NB4 (cell line): ENCODE data around the gene ITPR2.

Experiments
- DNase-seq: peaks from one replicate; pipeline ENCODE4 v3.0.0; 2010; ENCODE audit warnings: low read depth
- H3K4me3 ChIP-seq: one replicate; pipeline ENCODE4 v1.5.1; 2011; ENCODE audit warnings: mild to moderate bottlenecking, low read depth, low read length, moderate library complexity
- CTCF ChIP-seq: IDR thresholded peaks from one replicate; pipeline ENCODE4 v1.5.1; 2012; ENCODE audit warnings: low read depth, low read length
- MAX ChIP-seq: IDR thresholded peaks from 2 replicates; pipeline ENCODE4 v1.6.1; 2011; ENCODE audit warnings: low read depth, low read length
- MYC ChIP-seq: IDR thresholded peaks from 2 replicates; pipeline ENCODE4 v1.6.1; 2011; ENCODE audit warnings: low read depth, low read length
- POLR2A ChIP-seq: IDR thresholded peaks from 2 replicates; pipeline ENCODE4 v1.6.1; 2011; ENCODE audit warnings: mild to moderate bottlenecking; ENCODE audit not compliant: insufficient read length; ENCODE audit errors: extremely low read depth

The ITPR2 gene

GRCh38 chr12:26473291-26473690 is 359.7 kb downstream of the ITPR2 start:
- TF ChIP-seq CTCF (no peak), MYC (peak; percentile 92), MAX (peak; percentile 91), POLR2A (no peak)
- no peak overlapping the region for H3K4me3 ChIP-seq
- peak; percentile 99 for DNase-seq

GRCh38 chr12:26471560-26471959 is 361.4 kb downstream of the ITPR2 start:
- DNase-seq = peak; percentile 98
- TF ChIP-seq MYC (peak; percentile 83), CTCF (peak; percentile 34), MAX (peak; percentile 79), POLR2A (no peak)
- H3K4me3 ChIP-seq = no peak overlapping the region

GRCh38 chr12:26469421-26470180 is 363.4 kb downstream of the ITPR2 start:
- TF ChIP-seq POLR2A = no peak
- TF ChIP-seq MAX = no peak
- TF ChIP-seq CTCF = no peak
- no peak for TF ChIP-seq MYC
- no peak for DNase-seq

GRCh38 chr12:26467351-26467750 is 365.6 kb downstream of the ITPR2 start:
- H3K4me3 ChIP-seq = no peak overlapping the region
- no peak for DNase-seq
- TF ChIP-seq MAX (no peak), MYC (no peak), POLR2A (no peak), CTCF (no peak)

More at GRCh38 chr12:26469421-26470180, 363.4 kb downstream of the ITPR2 start:
- H3K4me3 ChIP-seq = no peak overlapping the region

- no peak for DNase-seq
- TF ChIP-seq MYC (no peak), MAX (no peak), POLR2A (no peak), CTCF (no peak)
- no peak overlapping the region for H3K4me3 ChIP-seq
Measured at GRCh38 chr12:26466726-26467125, 366.3 kb downstream of the ITPR2 start.
